HL-60 (cell line): ENCODE results near the gene CFAP45.

Experiments
- GABPA ChIP-seq: IDR thresholded peaks from 2 replicates; pipeline ENCODE4 v1.6.1; 2012; ENCODE audit warnings: low read depth
- POLR2AphosphoS5 ChIP-seq: IDR thresholded peaks from 2 replicates; pipeline ENCODE4 v1.6.1; 2012; ENCODE audit warnings: low read depth
- TF ChIP-seq, protein P1 (sequence below): IDR thresholded peaks from one replicate; pipeline ENCODE4 v1.5.1; 2011; ENCODE audit warnings: low read length, control low read depth, inconsistent platforms; ENCODE audit not compliant: insufficient read depth
- TF ChIP-seq, protein P2 (sequence below): IDR thresholded peaks from 2 replicates; pipeline ENCODE4 v1.6.1; 2012; ENCODE audit warnings: low read depth; ENCODE audit not compliant: insufficient replicate concordance

DNA sequence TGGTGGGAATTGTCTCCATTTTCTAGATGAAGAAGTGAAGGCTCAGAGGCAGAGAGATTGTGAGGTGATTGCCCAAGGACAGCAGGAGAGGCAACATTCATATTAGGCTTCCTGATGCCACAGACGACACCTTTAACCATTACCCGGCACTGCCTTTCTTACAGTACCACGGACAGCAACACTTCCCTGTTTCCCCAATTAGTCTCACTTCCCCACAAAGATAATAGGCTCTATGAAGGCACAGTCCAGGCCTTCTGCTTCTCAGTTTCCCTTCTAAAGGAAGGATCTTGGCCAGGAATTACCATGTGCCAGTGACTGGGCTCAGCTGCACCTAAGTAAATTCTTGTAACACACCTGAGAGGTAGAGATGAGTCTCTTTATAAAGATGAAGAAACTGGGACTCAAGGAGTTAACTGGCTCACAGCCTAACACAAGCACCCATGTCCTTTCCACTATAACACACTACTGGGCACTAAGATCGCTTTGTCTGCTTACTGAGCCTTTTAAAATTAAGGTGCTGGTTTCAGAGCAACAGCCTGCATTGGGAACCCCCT is 35.8 kb upstream of the CFAP45 start:
- TF ChIP-seq, protein P1, sequence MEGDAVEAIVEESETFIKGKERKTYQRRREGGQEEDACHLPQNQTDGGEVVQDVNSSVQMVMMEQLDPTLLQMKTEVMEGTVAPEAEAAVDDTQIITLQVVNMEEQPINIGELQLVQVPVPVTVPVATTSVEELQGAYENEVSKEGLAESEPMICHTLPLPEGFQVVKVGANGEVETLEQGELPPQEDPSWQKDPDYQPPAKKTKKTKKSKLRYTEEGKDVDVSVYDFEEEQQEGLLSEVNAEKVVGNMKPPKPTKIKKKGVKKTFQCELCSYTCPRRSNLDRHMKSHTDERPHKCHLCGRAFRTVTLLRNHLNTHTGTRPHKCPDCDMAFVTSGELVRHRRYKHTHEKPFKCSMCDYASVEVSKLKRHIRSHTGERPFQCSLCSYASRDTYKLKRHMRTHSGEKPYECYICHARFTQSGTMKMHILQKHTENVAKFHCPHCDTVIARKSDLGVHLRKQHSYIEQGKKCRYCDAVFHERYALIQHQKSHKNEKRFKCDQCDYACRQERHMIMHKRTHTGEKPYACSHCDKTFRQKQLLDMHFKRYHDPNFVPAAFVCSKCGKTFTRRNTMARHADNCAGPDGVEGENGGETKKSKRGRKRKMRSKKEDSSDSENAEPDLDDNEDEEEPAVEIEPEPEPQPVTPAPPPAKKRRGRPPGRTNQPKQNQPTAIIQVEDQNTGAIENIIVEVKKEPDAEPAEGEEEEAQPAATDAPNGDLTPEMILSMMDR = no peak
- TF ChIP-seq, protein P2, sequence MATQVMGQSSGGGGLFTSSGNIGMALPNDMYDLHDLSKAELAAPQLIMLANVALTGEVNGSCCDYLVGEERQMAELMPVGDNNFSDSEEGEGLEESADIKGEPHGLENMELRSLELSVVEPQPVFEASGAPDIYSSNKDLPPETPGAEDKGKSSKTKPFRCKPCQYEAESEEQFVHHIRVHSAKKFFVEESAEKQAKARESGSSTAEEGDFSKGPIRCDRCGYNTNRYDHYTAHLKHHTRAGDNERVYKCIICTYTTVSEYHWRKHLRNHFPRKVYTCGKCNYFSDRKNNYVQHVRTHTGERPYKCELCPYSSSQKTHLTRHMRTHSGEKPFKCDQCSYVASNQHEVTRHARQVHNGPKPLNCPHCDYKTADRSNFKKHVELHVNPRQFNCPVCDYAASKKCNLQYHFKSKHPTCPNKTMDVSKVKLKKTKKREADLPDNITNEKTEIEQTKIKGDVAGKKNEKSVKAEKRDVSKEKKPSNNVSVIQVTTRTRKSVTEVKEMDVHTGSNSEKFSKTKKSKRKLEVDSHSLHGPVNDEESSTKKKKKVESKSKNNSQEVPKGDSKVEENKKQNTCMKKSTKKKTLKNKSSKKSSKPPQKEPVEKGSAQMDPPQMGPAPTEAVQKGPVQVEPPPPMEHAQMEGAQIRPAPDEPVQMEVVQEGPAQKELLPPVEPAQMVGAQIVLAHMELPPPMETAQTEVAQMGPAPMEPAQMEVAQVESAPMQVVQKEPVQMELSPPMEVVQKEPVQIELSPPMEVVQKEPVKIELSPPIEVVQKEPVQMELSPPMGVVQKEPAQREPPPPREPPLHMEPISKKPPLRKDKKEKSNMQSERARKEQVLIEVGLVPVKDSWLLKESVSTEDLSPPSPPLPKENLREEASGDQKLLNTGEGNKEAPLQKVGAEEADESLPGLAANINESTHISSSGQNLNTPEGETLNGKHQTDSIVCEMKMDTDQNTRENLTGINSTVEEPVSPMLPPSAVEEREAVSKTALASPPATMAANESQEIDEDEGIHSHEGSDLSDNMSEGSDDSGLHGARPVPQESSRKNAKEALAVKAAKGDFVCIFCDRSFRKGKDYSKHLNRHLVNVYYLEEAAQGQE = peak; percentile 100
- TF ChIP-seq GABPA (no peak), POLR2AphosphoS5 (no peak)
